ENCODE data around the gene WDR59.

GRCh38 chr16:74871608-74872007 lies 113.3 kb downstream of the WDR59 start:
- no peak for TF ChIP-seq CTCF (conservative IDR thresholded peaks at IDR 0.05; ENCODE audit: low read depth, low read length)
- no peak for TF ChIP-seq POLR2A (IDR thresholded peaks at IDR 0.05; ENCODE audit: low read depth, low read length)

Data from IMR-90 (cell line).